Motor neuron (in vitro differentiated cells): ENCODE data around the gene TUBB4A. TPM values are rescaled to one million over a fixed set of nuclear protein-coding genes. Genes with fewer than 3 reads are reported as not detected.

ENCODE experiments used
- ATAC-seq, 8 experiments: fragments of 200-7000 bp; cut with Tn5 transposase; replicated peaks in 6 of 8; 2 replicates each; pipeline ENCODE4 v1.8.0; 2021; ENCODE audit warnings: mild to moderate bottlenecking in 8 of 8, moderate library complexity in 8 of 8
- H3K27ac ChIP-seq, 2 donors: fragments of 250-450 bp; sonication (Bioruptor Pico); 2 replicates each; pipeline ENCODE4 v1.9.0; 2021; ENCODE audit warnings: antibody characterized with exemption in 2 of 2, mild to moderate bottlenecking in 2 of 2, moderate library complexity in 1 of 2
- H3K4me1 ChIP-seq, 2 donors: fragments of 250-450 bp; sonication (Bioruptor Pico); replicated peaks in 1 of 2; 2 replicates each; pipeline ENCODE4 v1.6.1; 2021; ENCODE audit warnings: antibody characterized with exemption in 2 of 2, mild to moderate bottlenecking in 2 of 2, moderate library complexity in 1 of 2
- H3K4me3 ChIP-seq, 5 donors: fragments of 250-450 bp; sonication (Bioruptor Pico); 2 replicates each; pipeline ENCODE4 v1.9.0; 2021; ENCODE audit warnings: antibody characterized with exemption in 5 of 5, mild to moderate bottlenecking in 5 of 5, moderate library complexity in 4 of 5
- WGBS, 10 experiments: fragments of 450-650 bp; shearing (Covaris generic); methylation state at CpG; one replicate each; pipeline ENCODE4 v1.0.0; 2022; 5-methylcytosine and 5-hydroxymethylcytosine counted together
- in situ Hi-C, 9 experiments: fragments of 400-800 bp; cut with MboI; loops; one replicate each; pipeline ENCODE4 v1.15.0; 2021; ENCODE audit warnings: low sequenced_read_pairs in 9 of 9, low pct_unique_long_range_greater_than_20kb in 2 of 9; ENCODE audit not compliant: unreplicated experiment in 9 of 9
- total RNA-seq, 8 experiments: library from RNA; unstranded; fragments of 300-600 nt; gene quantifications; 2 replicates each; pipeline versions ENCODE4 v1.2.3 to v1.2.4, GENCODE V29; 2022

The TUBB4A gene
- total RNA-seq, 8 experiments from 2014 or later: 4.8 to 32.5 (median 15.1) TPM

GRCh38 chr19:6481541-6482342 is 20.4 kb downstream of the TUBB4A start, which contains the start of gene DENND1C:
DENND1C (minus strand) TSS chr19:6481787; CDS start chr19:6481695, 92 bp downstream.
- no peak within 1 kb of the TSS for H3K27ac ChIP-seq
- WGBS, 10 experiments: 0 to 100% (median 20%) methylated on average over 1 to 8 of the region's 24 CpGs; no CpG with 5 or more reads in 4 of the 10 experiments
- H3K4me3 ChIP-seq: no peak within 1 kb of the TSS
- no peaks in the 10 kb centered on the region for H3K4me1 ChIP-seq
- peak; percentile 37 to 89 (median 56) for ATAC-seq
- in situ Hi-C loops: no loop called here

DNA sequence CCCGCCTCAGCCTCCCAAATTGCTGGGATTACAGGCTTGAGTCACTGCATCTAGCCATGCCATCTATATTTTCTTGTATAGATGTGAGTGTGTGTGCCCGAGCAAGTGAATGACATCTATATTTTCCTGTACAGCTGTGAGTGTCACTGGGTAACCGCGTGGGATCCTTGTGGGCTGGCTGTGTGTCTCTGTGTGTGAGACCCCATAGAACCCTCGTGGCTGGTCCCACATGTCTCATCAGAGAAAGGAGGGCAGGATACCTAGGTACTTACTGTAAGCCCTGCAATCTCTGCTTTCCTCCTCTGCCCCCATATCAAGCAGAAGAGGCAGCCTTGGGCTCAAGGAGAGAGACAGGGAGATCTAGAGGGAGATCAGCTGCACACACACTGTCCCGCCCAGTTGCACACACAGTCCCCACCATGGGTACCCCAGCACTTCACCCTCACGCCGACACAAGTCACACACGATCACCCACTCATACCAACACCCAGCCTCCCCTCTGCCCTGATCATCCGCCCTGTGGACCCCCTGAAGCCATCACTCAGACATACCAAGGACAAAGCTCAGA is 21.2 kb downstream of the TUBB4A start:
- H3K27ac ChIP-seq: no peak overlapping the region
- H3K4me1 ChIP-seq: no peaks in the 10 kb centered on the region
- no peak overlapping the region for H3K4me3 ChIP-seq
- ATAC-seq: no peak
- in situ Hi-C loops: no loop called here
- 60 to 89% (median 69%) methylated on average over 1 to 4 of the region's 10 CpGs; no CpG with 5 or more reads in 2 of the 10 experiments for WGBS, 10 experiments

GRCh38 chr19:6479836-6480398 is 22.2 kb downstream of the TUBB4A start:
- 20% methylated on average over 1 of the region's 7 CpGs; no CpG with 5 or more reads in 9 of the 10 experiments for WGBS, 10 experiments
- no peak for ATAC-seq
- Histone ChIP-seq H3K4me3 (no peak overlapping the region), H3K27ac (no peak overlapping the region), H3K4me1 (no peaks in the 10 kb centered on the region)
- in situ Hi-C loops: no loop called here

GRCh38 chr19:6478815-6479214 is 23.3 kb downstream of the TUBB4A start:
- no peak overlapping the region for H3K27ac ChIP-seq
- no peaks in the 10 kb centered on the region for H3K4me1 ChIP-seq
- in situ Hi-C loops: no loop called here
- WGBS, 10 experiments: 83 to 100% (median 93%) methylated on average over 1 to 4 of the region's 13 CpGs; no CpG with 5 or more reads in 7 of the 10 experiments
- H3K4me3 ChIP-seq: no peak overlapping the region
- ATAC-seq: no peak

GRCh38 chr19:6476896-6477431 is 25.1 kb downstream of the TUBB4A start:
- no peak for ATAC-seq
- no peak overlapping the region for H3K27ac ChIP-seq
- in situ Hi-C loops: no loop called here
- no peaks in the 10 kb centered on the region for H3K4me1 ChIP-seq
- peak overlapping the region; percentile 26 to 55 (median 39) for H3K4me3 ChIP-seq
- 20% methylated on average over 1 of the region's 29 CpGs; no CpG with 5 or more reads in 9 of the 10 experiments for WGBS, 10 experiments

DNA sequence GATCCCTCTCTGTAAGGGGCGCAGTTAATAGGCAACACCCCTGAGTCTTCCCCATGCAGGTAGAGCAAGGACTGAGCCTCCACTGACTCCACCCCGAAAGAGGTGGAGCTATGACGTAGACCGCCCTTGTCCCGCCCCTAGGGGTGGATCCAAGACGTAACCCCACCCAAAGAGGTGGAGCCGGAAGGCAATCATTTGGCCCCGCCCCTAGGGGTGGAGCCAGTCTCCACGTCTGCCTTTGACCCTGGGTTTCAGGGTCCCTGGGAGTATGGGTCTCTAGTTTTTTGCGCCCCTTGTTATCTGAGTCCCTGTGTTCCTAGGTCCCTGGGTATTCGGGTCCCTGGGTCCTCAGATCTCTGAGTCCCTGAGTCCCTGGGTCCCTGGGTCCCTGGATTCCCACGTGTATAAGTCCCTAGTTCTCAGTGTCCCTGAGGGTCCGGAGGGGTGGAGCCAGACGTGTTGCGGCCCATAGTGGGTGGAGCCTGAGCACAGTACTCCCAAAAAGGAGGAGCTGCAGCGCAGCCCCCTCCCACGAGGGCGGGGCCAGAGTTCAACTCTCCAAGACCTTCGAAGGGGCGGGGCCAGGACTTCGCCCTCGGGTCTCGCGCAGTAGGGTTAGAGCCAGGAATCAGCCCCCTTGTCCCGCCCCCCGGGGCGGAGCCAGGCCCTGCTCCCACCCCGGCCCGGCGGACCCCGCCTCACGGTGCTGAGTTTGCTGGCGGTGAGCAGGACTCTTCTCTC is 25.8 kb downstream of the TUBB4A start:
- WGBS, 10 experiments: 0 to 4% (median 1%) methylated on average over 1 to 7 of the region's 33 CpGs; no CpG with 5 or more reads in 6 of the 10 experiments
- Histone ChIP-seq H3K27ac (peak overlapping the region in 1 of 2 donors; percentile 58), H3K4me1 (no peaks in the 10 kb centered on the region), H3K4me3 (peak overlapping the region; percentile 26 to 55 (median 39))
- in situ Hi-C loops: no loop called here
- peak; percentile 78 to 92 (median 87) for ATAC-seq

DNA sequence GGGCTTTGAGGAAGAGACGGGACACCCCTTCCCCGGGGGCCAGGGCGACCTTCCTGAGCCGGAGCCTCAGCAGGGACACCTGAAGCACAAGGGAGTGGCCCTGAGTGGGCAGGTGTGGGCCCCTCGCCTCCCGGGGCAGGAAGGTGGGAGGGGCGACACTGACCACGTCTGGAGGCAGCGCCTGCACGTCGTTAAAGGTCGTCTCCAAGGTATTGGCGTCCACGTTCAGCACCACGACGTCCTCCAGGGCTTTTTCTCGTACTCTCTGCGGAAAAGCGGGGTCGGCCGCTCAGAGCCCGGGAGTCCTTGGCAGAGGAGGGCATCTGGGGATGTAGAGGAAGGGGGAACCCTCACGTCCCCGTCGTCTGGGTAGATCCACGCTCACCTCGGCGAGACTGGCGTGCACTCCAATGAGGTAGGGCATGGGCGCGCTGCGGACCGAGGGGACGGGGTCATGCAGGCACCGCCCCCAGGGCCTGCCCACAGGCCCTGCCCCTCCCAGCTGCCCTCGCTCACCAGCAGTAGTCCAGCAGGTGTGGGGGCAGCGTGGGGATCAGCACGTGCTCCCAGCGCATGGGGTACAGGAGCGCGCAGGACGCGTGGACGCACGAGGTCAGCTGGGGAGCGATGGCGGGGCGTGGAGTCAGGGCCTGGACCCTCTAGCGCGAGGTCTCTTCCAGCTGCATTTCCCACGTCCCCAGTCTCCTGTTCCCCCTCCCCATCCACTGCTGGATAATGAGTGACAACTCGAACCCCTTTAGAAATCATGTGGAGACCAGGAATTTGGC is 26.6 kb downstream of the TUBB4A start:
- Histone ChIP-seq H3K4me3 (peak overlapping the region; percentile 26 to 55 (median 39)), H3K4me1 (no peaks in the 10 kb centered on the region), H3K27ac (no peak overlapping the region)
- WGBS, 10 experiments: 5 to 20% (median 9%) methylated on average over 1 to 17 of the region's 52 CpGs; no CpG with 5 or more reads in 6 of the 10 experiments
- peak; percentile 6 to 30 (median 13) for ATAC-seq
- in situ Hi-C loops: no loop called here

DNA sequence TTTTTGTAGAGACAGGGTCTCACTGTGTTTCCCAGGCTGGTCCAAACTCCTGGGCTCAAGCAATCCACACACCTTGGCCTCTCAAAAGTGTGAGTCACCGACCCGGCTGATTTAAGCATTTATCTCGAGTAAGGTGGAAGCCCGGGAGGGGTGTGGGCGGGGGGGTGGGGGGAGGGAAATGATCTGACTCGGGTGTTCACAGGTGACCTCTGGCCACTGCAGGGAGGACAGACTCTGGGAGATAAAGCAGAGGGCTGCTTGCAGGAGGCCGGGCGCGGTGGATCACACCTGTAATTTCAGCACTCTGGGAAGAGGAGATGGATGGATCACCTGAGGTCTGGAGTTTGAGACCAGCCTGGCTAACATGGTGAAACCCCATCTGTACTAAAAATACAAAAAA is 28.5 kb downstream of the TUBB4A start:
- H3K4me3 ChIP-seq: no peak overlapping the region
- no peak overlapping the region for H3K27ac ChIP-seq
- H3K4me1 ChIP-seq: peaks cover 0 to 2% of the 10 kb centered on the region in 2 donors
- in situ Hi-C loops: no loop called here
- ATAC-seq: no peak
- no CpG with 5 or more reads among the region's 9 CpGs for WGBS, 10 experiments

DNA sequence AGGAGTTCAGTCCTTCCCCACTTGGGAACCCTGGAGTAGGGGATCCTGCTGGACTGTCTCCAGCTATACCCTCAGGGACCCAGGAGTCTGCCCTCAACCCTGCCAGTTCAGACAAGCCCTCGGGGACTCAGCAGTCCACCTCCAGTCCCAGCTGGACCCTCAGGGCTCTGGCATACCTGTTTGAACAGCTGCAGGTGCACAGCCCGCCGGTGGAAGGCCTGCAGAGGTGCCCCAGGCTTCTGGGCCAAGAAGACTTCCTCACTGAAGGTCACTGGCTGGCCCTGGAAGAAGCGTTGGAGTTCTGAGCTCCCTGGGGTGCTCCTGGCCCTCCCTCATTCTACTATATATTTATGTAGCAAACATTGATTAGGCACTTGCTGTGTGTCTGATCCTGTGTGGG is 29.4 kb downstream of the TUBB4A start:
- Histone ChIP-seq H3K27ac (no peak overlapping the region), H3K4me3 (no peak overlapping the region), H3K4me1 (peaks cover 0 to 2% of the 10 kb centered on the region in 2 donors)
- in situ Hi-C loops: no loop called here
- ATAC-seq: no peak
- WGBS, 10 experiments: 50 to 87% methylated on average over 1 to 4 of the region's 4 CpGs; no CpG with 5 or more reads in 8 of the 10 experiments

DNA sequence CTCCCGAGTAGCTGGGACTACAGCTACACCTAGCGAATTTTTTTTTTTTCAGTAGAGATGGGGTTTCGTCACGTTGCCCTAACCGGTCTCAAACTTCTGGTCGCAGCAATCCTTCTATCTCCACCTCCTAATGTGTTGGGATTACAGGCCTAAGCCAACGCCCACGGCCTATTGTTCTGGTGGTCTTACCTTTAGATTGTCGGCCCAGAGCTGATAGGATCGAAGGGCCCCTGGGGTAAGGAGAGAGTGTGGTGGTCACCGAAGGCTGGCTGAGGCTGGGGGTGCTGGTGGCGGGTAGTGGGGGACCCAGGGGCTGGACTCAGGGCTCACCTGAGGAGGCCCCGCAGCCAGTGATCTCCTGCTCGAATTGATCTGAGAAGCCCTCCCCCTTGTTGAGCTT is 31.0 kb downstream of the TUBB4A start:
- Histone ChIP-seq H3K27ac (no peak overlapping the region), H3K4me1 (peaks cover 0 to 2% of the 10 kb centered on the region in 2 donors), H3K4me3 (no peak overlapping the region)
- no peak for ATAC-seq
- in situ Hi-C loops: no loop called here
- 0 to 88% (median 80%) methylated on average over 1 to 6 of the region's 14 CpGs; no CpG with 5 or more reads in 5 of the 10 experiments for WGBS, 10 experiments

DNA sequence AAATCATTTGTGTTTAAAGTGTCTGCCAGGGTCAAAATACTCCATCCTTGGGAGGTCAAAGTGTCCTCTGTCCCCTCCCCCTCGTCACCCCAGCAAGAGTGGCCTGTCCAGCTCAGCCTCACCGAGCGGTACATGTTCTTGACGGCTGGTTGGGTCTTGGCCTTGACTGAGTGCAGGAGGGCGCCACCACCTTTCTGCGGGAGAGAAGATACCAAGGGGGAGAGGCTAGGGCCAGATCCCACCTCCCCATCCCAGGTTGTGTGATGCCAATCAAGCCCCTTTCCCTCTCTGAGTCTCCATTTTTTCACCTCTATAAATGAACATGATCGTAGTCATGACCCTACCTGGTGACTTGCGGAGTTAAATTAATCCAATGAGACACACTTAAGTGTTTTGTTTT is 31.9 kb downstream of the TUBB4A start:
- ATAC-seq: no peak
- H3K27ac ChIP-seq: no peak overlapping the region
- no peak overlapping the region for H3K4me3 ChIP-seq
- 53 to 100% (median 92%) methylated on average over 1 to 6 of the region's 8 CpGs; no CpG with 5 or more reads in 1 of the 10 experiments for WGBS, 10 experiments
- in situ Hi-C loops: no loop called here
- H3K4me1 ChIP-seq: peaks cover 0 to 2% of the 10 kb centered on the region in 2 donors

- WGBS, 10 experiments: 0 to 38% (median 20%) methylated on average over 1 to 2 of the region's 8 CpGs; no CpG with 5 or more reads in 7 of the 10 experiments
- peaks cover 0 to 2% of the 10 kb centered on the region in 2 donors for H3K4me1 ChIP-seq
- in situ Hi-C loops: no loop called here
- ATAC-seq: no peak
- H3K27ac ChIP-seq: no peak overlapping the region
- no peak overlapping the region for H3K4me3 ChIP-seq
These were observed 34.7 kb downstream of the TUBB4A start for GRCh38 chr19:6467384-6467783.
